IMR-90 (cell line): Measurements from ENCODE around the gene ABCE1. TPM values are rescaled to one million over a fixed set of nuclear protein-coding genes. Genes with fewer than 3 reads are reported as not detected.

Source experiments
- ATAC-seq: fragments of 200-7000 bp; cut with Tn5 transposase; 2 replicates; pipeline ENCODE4 v1.9.1; 2020; ENCODE audit warnings: low read depth, mild to moderate bottlenecking, moderate library complexity
- BruUV-seq: library from RNA; stranded (reverse); fragments of 400-500 nt; replicated peaks from 2 replicates; lab custom pipeline; 2021; lab: Mats Ljungman, UMichigan
- CTCF ChIA-PET: fragments of 300-600 bp; formaldehyde crosslinking; extraction: SDS; loops from one replicate; lab custom pipeline; 2021; ENCODE audit warnings: antibody characterized with exemption; lab: Yijun Ruan, JAX
- POLR2A ChIA-PET: fragments of 300-600 bp; sonication (Branson Sonifier 250); formaldehyde crosslinking; loops from one replicate; lab custom pipeline; 2022; ENCODE audit warnings: antibody characterized with exemption; ENCODE audit not compliant: unreplicated experiment; lab: Charles Lee
- DNase-seq: peaks from one replicate; pipeline ENCODE4 v3.0.0; 2013
- H2AFZ ChIP-seq: replicated peaks from 2 replicates; pipeline ENCODE3; 2013; ENCODE audit warnings: low read length, mild to moderate bottlenecking; ENCODE audit not compliant: poor library complexity
- H2AK5ac ChIP-seq: 2 replicates; pipeline ENCODE4 v1.6.1; 2013; ENCODE audit warnings: low read depth, low read length, inconsistent platforms
- H2AK9ac ChIP-seq: replicated peaks from 2 replicates; pipeline ENCODE3; 2013; ENCODE audit warnings: mild to moderate bottlenecking, low read depth, low read length, moderate library complexity; ENCODE audit not compliant: poor library complexity
- H2BK120ac ChIP-seq: 2 replicates; pipeline ENCODE4 v1.6.1; 2013; ENCODE audit warnings: low read depth, low read length, inconsistent platforms
- H2BK15ac ChIP-seq: 3 replicates; pipeline ENCODE4 v1.6.1; 2013; ENCODE audit warnings: low read depth, low read length, inconsistent platforms
- H2BK20ac ChIP-seq: 2 replicates; pipeline ENCODE4 v1.6.1; 2013; ENCODE audit warnings: low read depth, mild to moderate bottlenecking, inconsistent platforms, low read length, moderate library complexity
- H2BK5ac ChIP-seq: 2 replicates; pipeline ENCODE4 v1.6.1; 2013; ENCODE audit warnings: mild to moderate bottlenecking, low read depth, low read length, inconsistent platforms; ENCODE audit not compliant: poor library complexity, severe bottlenecking
- H3K14ac ChIP-seq: replicated peaks from 2 replicates; pipeline ENCODE4 v1.6.1; 2013; ENCODE audit warnings: low read depth, low read length, inconsistent platforms
- H3K18ac ChIP-seq: 2 replicates; pipeline ENCODE4 v1.6.1; 2013; ENCODE audit warnings: low read depth, low read length, control low read depth
- H3K23ac ChIP-seq: 2 replicates; pipeline ENCODE4 v1.6.1; 2013; ENCODE audit warnings: low read depth, low read length, inconsistent platforms
- H3K27ac ChIP-seq: 2 replicates; pipeline ENCODE4 v1.5.1; 2013; ENCODE audit warnings: mild to moderate bottlenecking, control low read depth, low read length; ENCODE audit not compliant: insufficient read depth
- H3K27me3 ChIP-seq: 2 replicates; pipeline ENCODE4 v1.6.1; 2013; ENCODE audit warnings: low read length; ENCODE audit not compliant: control insufficient read depth, insufficient read depth
- H3K36me3 ChIP-seq: 2 replicates; pipeline ENCODE4 v1.6.1; 2013; ENCODE audit warnings: low read length, mixed read lengths; ENCODE audit not compliant: control insufficient read depth, insufficient read depth
- H3K4ac ChIP-seq: 2 replicates; pipeline ENCODE4 v1.6.1; 2013; ENCODE audit warnings: low read depth, low read length, inconsistent platforms
- H3K4me1 ChIP-seq: 2 replicates; pipeline ENCODE4 v1.6.1; 2013; ENCODE audit warnings: low read length, mixed read lengths; ENCODE audit not compliant: control insufficient read depth, insufficient read depth
- H3K4me2 ChIP-seq: 2 replicates; pipeline ENCODE4 v1.6.1; 2013; ENCODE audit warnings: low read depth, mild to moderate bottlenecking, control low read depth, low read length, moderate library complexity
- H3K4me3 ChIP-seq: 2 replicates; pipeline ENCODE4 v1.5.1; 2013; ENCODE audit warnings: low read depth, mild to moderate bottlenecking, control low read depth, low read length, moderate library complexity; ENCODE audit not compliant: insufficient read depth
- H3K56ac ChIP-seq: 2 replicates; pipeline ENCODE4 v1.6.1; 2013; ENCODE audit warnings: low read length, inconsistent platforms; ENCODE audit not compliant: insufficient read depth; ENCODE audit errors: extremely low read depth
- H3K79me1 ChIP-seq, 2 experiments: 2 replicates each; pipeline ENCODE4 v1.6.1; 2013; ENCODE audit warnings: low read length in 2 of 2, inconsistent platforms in 1 of 2, low read depth in 1 of 2
- H3K9ac ChIP-seq: 2 replicates; pipeline ENCODE4 v1.6.1; 2013; ENCODE audit warnings: low read depth, low read length, control low read depth
- H3K9me1 ChIP-seq: 2 replicates; pipeline ENCODE4 v1.6.1; 2013; ENCODE audit warnings: low read length, inconsistent platforms; ENCODE audit not compliant: insufficient read depth
- H3K9me3 ChIP-seq: 2 replicates; pipeline ENCODE4 v1.6.1; 2013; ENCODE audit warnings: low read length; ENCODE audit not compliant: control insufficient read depth, insufficient read depth
- H4K20me1 ChIP-seq: 2 replicates; pipeline ENCODE4 v1.6.1; 2013; ENCODE audit warnings: low read length, inconsistent platforms; ENCODE audit not compliant: insufficient read depth
- H4K5ac ChIP-seq: 2 replicates; pipeline ENCODE4 v1.6.1; 2013; ENCODE audit warnings: mild to moderate bottlenecking, low read depth, low read length, control low read depth
- H4K8ac ChIP-seq, 2 experiments: 2 replicates each; pipeline ENCODE4 v1.6.1; 2013; ENCODE audit warnings: low read depth in 2 of 2, low read length in 2 of 2, control low read depth in 1 of 2, inconsistent platforms in 1 of 2
- H4K91ac ChIP-seq: 2 replicates; pipeline ENCODE4 v1.6.1; 2013; ENCODE audit warnings: low read depth, low read length, inconsistent platforms; ENCODE audit not compliant: insufficient read depth
- BHLHE40 ChIP-seq: fragments of 150-350 bp; IDR thresholded peaks from 2 replicates; pipeline ENCODE4 v1.6.1; 2016; ENCODE audit warnings: mild to moderate bottlenecking, low read depth, low read length
- CEBPB ChIP-seq: IDR thresholded peaks from 2 replicates; pipeline ENCODE4 v1.6.1; 2012; ENCODE audit warnings: low read depth, low read length, improper control_type of control experiment
- POLR2A ChIP-seq: IDR thresholded peaks from 2 replicates; pipeline ENCODE4 v1.6.1; 2012; ENCODE audit warnings: mild to moderate bottlenecking, low read depth, low read length
- WGBS, 2 experiments: methylation state at CpG; one replicate each; pipeline versions ENCODE4 v1.1.5 to v1.1.7; 2013; ENCODE audit warnings: missing lambda C conversion rate in 2 of 2; ENCODE audit not compliant: insufficient read length in 1 of 2; ENCODE audit errors: extremely low coverage in 2 of 2; 5-methylcytosine and 5-hydroxymethylcytosine counted together
- dilution Hi-C: fragments of 300-500 bp; cut with HindIII; formaldehyde crosslinking; loops from one replicate; pipeline ENCODE4 v1.14.3; 2018; ENCODE audit warnings: low sequenced_read_pairs; ENCODE audit not compliant: unreplicated experiment
- in situ Hi-C: fragments of 300-500 bp; cut with MboI; formaldehyde crosslinking; loops from 3 replicates; pipeline ENCODE4 v1.14.3; 2019; ENCODE audit warnings: low sequenced_read_pairs, inconsistent platforms, mixed read lengths
- intact Hi-C: fragments of 100-400 bp; cut with micrococcal nuclease; formaldehyde crosslinking; loops from 2 replicates; pipeline ENCODE4 v1.10.0; 2022
- polyA plus RNA-seq, 3 experiments: library from polyadenylated mRNA; depleted of rRNA; stranded (reverse); fragments of >200 nt; gene quantifications; 2 replicates each; pipeline ENCODE4 v1.2.3, GENCODE V29; 2012; ENCODE audit warnings: low replicate concordance in 1 of 3
- total RNA-seq: library from RNA; depleted of rRNA; stranded (reverse); fragments of >200 nt; gene quantifications from 2 replicates; pipeline ENCODE4 v1.2.3, GENCODE V29; 2012
- TF ChIP-seq, protein P1 (sequence below): fragments of 150-350 bp; IDR thresholded peaks from 2 replicates; pipeline ENCODE4 v1.6.1; 2016; ENCODE audit warnings: low read depth, mild to moderate bottlenecking, low read length, moderate library complexity, borderline replicate concordance

ABCE1 gene
- total and polyA plus RNA-seq, 2 of the 4 experiments (the other 2 are of a cell fraction), result 54.5 to 219 TPM

DNA sequence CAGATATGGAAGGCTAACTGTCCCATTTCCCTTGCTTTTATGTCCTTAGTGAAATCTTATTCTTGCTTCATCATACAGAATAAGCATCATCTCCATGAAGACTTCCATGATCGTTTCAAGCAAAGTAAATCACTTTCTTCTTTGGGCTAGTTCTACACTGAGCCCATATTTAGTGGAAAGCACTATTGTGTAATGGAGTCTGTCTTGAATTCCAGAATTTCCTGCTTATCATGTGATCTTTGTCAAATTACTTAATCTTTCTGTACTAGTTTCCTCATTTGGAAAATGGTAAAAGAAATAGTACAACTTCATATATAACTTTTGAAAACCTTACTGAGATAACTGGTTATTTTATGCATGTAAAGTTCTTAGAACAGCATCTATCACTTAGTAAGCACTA, 7.7 kb upstream of the ABCE1 start:
- Histone ChIP-seq H4K5ac (no peak overlapping the region), H3K9ac (no peak overlapping the region), H3K4me1 (no peaks in the 10 kb centered on the region), H3K36me3 (peaks cover 14% of the 10 kb centered on the region), H3K27me3 (no peaks in the 10 kb centered on the region), H4K8ac (no peak overlapping the region), H4K20me1 (no peaks in the 10 kb centered on the region), H3K9me3 (peaks cover 2% of the 10 kb centered on the region; the same call in 1 of the 2 replicates), H2BK15ac (no peak overlapping the region), H2AK5ac (no peak overlapping the region), H3K4ac (no peak overlapping the region), H2AK9ac (no peak overlapping the region), H3K14ac (no peak overlapping the region), H3K56ac (no peak overlapping the region), H3K4me2 (no peak overlapping the region), H3K9me1 (peaks cover 5% of the 10 kb centered on the region; the same call in 1 of the 2 replicates), H3K4me3 (no peak overlapping the region), H3K79me1 (peaks cover 28 to 30% of the 10 kb centered on the region in 2 experiments), H2BK20ac (no peak overlapping the region), H4K91ac (no peak overlapping the region), H2AFZ (no peak overlapping the region), H2BK5ac (no peak overlapping the region), H3K23ac (no peak overlapping the region), H3K18ac (no peak overlapping the region), H2BK120ac (no peak overlapping the region), H3K27ac (no peak overlapping the region)
- in situ Hi-C loops (no loop called here), dilution Hi-C loops (no loop called here), intact Hi-C loops (loop anchor here (10.0 kb wide), 2 partner anchors 394 to 446 kb away; partner anchors contain the start of genes HHIP and SMAD1)
- CTCF ChIA-PET, result no interaction called here
- POLR2A ChIA-PET, result no interaction called here
- ATAC-seq (no peak), DNase-seq (no peak)
- TF ChIP-seq CEBPB, result peak; percentile 42; the same call in 1 of the 2 replicates
- TF ChIP-seq, protein P1, sequence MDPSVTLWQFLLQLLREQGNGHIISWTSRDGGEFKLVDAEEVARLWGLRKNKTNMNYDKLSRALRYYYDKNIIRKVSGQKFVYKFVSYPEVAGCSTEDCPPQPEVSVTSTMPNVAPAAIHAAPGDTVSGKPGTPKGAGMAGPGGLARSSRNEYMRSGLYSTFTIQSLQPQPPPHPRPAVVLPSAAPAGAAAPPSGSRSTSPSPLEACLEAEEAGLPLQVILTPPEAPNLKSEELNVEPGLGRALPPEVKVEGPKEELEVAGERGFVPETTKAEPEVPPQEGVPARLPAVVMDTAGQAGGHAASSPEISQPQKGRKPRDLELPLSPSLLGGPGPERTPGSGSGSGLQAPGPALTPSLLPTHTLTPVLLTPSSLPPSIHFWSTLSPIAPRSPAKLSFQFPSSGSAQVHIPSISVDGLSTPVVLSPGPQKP, result no peak
- no peak for TF ChIP-seq POLR2A
- TF ChIP-seq BHLHE40, result no peak
- WGBS, 2 experiments, result no CpG with 5 or more reads among the region's 1 CpG
- BruUV-seq, result no TSS peak
